Posterior vena cava (tissue), 2 donors: ENCODE results near the gene IRF2BP2. TPM values are rescaled to one million over a fixed set of nuclear protein-coding genes. Genes with fewer than 3 reads are reported as not detected.
"Not testable (repeated sequence)": the region's sequence is repeated elsewhere in the genome, so short reads cannot be mapped to it uniquely, and the experiment has no call there.

Experiments used
- DNase-seq: peaks from one replicate; pipeline ENCODE4 v3.0.0-alpha.2; 2020; ENCODE audit warnings: low spot score
- intact Hi-C, 2 donors: fragments of 100-400 bp; cut with DNase I; formaldehyde crosslinking; loops; one replicate each; pipeline versions ENCODE4 v1.14.1 to v1.14.2; 2022 to 2023
- total RNA-seq, 2 donors: library from RNA; stranded (reverse); fragmentation: NEBNext Ultra II Directional; extraction: Animal tissue kit (Norgen Biotek cat#: 25700); gene quantifications; one replicate each; pipeline ENCODE4 v1.2.1, GENCODE V29; 2021
- donor health status: DM: yes; HTN: yes; CAD: no.
- donor health status: DM: yes; HTN: yes; CAD: no.

IRF2BP2 gene
- total RNA-seq, 2 donors from 2014 or later, result 72.1 to 86.2 TPM

DNA sequence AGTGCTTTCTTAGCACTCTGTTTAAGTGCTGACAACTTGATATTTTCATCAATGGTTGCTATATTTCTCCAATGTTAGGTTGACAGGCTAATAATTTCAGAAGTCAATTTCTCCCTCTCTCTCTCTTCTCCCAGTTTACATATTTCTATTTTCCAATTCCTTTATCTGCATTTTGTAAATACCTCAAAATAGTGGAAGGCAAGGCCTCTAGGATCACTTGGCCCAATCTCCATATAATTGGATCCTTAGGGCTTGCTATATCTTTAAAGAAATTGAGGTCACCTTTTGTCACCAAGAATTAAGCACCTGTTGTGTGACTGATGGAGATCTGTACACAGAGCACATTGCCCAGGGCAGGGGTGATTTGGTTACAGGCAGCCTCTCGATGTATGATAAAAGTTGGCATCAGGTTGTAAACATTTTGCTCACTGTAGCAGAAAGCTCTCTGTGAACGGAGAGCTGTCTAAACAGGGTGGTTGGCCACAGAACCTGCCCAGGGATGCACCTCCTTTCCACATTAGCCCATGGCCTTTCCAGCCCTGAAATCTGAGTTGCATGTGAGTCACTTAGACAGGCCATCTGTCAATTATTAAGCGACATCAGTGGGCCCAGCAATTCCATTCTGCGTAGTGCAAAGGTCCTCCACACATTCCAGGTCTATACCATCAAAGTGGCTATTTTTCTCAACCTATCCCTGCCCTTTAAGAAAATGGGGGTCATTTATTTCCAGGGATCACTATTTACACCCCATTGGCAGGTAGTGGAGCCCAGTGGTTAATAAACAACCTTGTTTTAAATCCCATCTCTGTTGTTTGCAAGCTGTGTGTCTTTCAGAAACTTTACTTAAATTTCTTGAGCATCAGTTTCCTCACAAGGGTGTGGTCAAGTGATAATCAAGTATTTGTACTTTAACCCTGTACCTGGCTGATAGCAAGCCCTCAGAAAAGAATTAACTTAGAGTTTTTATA is 29.1 kb upstream of the IRF2BP2 start:
- no peak for DNase-seq
- intact Hi-C loops, result no loop called here

DNA sequence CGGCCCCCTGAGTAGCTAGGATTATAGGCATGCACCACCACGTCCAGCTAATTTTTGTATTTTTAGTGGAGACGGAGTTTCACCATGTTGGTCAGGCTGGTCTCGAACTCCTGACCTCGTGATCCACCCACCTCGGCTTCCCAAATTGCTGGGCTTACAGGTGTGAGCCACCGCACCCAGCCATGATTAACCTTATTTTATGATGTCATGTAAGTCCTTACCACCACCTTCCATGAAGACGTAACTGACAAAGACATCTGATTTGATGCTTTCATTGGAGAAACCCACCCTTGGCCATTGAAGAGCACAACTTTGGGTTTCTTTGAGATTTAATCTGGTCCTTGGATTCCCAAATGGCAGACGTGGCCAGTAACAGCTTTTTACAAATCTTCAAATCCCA is 24.9 kb upstream of the IRF2BP2 start:
- DNase-seq, intact Hi-C loops: not testable (repeated sequence)

DNA sequence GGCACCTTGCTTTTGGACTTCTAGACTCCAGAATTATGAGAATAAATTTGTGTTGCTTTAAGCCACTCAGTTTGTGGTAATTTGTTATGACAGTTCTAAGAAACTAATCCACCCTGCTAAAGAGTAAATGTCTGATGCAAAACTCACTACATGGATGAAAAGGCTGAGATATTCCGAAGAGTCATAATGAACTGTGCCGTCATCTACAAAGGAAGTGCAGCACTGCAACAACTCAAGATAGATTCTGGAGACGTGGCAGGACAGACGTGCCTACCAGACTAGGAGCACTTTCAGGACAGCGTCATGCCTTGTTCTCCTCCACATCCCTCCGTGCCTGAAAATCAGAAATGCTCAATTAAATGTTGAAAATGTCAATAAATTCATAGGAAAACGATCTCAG is 24.4 kb upstream of the IRF2BP2 start:
- intact Hi-C loops, result no loop called here

DNA sequence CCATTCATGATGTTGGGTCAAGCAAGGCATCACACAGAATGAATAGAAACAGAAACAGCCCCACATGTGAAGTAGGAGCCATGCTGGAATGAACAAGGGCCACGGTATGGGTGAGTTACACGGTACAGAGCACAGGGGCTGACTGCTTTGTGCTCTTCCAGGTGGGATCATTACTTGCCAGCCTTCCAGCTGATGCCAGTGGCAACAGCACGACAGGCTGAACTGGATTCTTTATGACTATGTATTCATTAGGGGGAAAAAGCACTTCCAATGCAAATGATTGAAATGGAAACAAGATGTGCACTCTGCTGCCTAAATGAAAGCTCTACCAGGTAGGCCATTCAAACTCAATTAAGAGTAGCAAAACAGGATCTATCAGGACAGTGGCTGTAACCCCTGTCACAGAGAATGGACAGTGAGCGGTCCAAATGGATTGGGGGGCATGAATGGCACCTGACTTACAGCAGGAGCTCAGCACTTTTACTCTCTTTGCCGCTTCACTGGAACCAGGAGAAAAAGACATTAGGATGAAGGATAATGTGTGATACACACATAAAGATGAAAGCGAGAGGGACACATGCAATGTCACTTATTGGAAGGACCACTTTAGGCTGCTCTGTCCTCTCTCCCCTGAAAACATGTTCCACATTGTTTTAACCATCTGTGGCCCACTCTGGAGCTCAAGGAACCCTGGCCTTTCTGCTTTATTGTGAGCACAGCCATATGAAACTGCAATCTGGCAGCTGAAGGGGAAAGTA is 23.4 kb upstream of the IRF2BP2 start:
- no peak for DNase-seq
- intact Hi-C loops, result no loop called here

More for the DNA sequence above, 24.4 kb upstream of the IRF2BP2 start:
- no peak for DNase-seq

DNA sequence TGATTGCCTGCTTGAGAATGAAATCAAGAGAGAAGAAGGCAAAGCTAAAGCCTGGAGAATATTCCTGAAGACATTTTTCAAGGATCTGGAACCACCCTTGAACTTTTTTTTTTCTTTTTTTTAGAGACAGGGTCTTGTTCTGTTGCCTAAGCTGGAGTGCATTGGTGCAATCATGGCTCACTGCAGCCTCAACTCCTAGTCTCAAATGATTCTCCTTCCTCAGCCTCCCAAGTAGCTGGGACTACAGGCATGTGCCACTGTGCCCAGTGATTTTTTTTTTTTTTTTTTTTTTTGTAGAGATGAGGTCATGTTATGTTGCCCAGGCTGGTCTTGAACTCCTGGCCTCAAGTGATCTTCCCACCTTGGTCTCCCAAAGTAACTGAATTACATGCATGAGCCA is 22.2 kb upstream of the IRF2BP2 start:
- intact Hi-C loops, result no loop called here
- DNase-seq, result no peak

DNA sequence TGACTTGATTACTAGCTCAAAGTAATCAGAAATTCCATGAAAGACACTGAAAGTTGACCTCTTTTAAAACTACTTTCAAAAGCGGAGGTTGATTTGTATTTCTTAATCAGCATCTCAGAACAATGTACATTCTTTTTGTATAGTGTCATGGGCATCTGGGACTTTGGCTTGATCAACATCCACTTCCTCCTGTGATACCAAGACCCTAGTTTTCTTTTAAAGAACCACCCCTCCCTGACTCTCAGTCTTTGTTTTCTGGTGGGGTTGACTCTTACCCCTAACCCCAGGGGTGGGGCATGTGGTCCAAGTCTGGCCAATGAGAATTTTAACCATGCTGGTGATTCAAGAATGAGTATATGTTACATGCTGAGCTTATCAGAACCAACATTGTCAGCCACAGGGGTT is 21.7 kb upstream of the IRF2BP2 start:
- no peak for DNase-seq
- intact Hi-C loops, result no loop called here

DNA sequence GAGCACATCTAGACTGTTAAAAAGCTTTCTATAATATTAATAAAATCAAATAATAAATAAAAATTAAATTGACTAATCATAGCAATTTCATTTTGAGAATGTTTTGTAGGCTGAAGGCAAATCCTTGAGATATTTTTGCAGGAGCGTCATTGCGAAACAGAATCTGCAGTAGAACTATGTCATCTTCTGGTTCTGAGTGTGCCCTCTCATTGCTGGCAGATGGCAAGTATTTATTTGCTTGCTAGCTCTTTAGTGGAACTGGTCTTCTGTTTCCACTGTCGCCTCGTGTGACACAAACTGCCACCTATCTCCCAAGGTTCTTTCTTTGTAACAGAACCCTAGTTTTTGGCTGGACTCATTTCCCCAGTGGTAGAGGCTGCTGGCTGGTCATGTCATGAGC is 19.0 kb upstream of the IRF2BP2 start:
- intact Hi-C loops, result no loop called here

DNA sequence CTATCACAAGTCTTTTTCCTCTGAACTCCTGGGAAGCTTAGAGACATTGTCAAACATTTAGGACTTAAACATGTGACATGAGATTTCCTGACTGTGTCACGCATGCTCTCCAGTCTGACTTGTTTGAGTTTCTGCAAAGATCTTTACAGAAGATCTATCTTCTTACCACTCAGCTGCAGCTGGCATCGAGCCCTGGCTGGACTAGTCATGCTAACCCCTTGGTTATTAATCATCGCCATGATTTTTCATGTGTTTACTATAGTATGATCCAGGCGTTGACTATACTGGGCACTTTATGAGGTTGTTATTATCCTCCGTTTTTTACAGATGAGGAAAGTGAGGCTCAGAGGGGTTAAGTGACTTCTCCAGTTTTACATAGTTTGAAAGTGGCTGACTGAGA is 18.1 kb upstream of the IRF2BP2 start:
- intact Hi-C loops, result no loop called here
- DNase-seq, result no peak

More for the DNA sequence above, 19.0 kb upstream of the IRF2BP2 start:
- no peak for DNase-seq

DNA sequence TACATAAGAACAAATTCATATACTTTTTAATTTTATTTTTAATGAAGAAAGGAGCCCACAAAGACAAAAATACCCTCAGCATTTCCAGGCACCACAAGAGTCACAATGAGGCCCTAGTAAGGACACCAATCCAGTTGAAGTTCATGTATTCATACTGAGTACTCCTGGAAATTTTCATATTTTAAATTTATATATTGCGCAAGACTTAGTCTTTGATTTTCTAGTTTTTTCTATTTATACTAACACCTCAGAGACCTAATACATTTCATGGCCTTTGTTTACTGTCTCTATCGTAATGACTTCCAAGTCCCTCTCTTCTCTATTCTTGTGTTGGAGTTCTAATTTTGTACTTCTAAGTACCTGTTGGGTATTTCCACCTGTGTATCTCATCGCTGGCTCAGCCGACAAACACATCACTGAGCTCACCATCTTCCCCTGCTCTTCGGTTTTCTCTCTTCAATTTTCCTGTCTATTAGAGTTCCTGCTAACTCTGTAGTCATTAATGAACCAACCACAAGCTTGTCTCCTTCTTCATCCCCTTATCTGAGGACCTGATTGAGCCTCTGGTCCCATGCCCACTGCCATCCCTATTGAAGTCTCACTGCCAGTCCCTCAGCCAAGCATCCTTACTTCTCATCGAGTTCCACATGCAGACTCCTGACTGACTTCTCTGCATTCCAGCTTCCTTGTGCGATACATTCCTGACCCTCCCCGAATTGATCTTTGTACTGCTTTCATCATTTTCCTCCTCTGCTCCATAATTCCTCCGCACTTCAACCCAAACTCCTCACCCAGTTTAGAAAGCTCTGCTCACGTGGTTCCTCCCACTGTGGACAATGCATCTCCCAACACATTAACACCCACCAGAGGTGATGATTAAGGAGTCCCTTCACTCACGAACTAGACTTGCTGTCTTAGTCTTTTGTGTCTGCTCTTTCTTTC is 17.3 kb upstream of the IRF2BP2 start:
- no peak for DNase-seq
- intact Hi-C loops, result no loop called here

DNA sequence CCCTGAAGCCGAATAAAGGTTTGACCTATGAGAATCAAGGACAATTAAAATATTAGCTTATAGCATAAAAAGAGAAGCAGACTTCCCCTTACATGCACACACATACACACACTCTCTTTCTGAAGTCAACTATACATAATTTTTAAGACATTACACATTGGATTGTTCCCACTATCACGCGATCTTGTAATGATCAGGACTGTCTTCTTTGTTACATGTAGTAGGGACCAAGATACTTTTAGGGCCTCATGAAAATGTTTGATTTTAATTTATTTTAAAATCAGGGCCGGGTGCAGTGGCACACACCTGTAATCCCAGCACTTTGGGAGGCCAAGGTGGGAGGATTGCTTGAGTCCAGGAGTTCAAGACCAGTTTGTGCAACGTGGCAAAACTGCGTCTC is 16.4 kb upstream of the IRF2BP2 start:
- intact Hi-C loops, result no loop called here
- no peak for DNase-seq

DNA sequence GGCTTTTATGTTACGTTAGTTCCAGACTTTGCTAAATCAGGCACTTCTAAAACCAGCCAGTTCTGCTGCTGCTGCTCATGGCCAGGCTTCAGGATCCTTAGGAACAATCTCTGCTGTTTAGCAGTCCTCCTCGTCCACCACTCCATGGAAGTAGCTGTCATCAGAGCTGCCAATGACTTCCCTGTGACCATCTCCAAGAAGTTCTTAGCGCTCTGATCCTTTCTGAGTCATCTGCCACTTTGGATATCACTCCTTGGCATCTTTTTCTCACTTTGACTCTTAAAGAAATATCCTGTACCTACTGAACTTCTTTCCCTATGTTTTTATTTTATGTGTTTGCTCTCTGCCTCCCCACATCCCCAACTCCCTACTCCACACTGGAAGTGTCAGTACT is 14.7 kb upstream of the IRF2BP2 start:
- no peak for DNase-seq
- intact Hi-C loops, result no loop called here

DNA sequence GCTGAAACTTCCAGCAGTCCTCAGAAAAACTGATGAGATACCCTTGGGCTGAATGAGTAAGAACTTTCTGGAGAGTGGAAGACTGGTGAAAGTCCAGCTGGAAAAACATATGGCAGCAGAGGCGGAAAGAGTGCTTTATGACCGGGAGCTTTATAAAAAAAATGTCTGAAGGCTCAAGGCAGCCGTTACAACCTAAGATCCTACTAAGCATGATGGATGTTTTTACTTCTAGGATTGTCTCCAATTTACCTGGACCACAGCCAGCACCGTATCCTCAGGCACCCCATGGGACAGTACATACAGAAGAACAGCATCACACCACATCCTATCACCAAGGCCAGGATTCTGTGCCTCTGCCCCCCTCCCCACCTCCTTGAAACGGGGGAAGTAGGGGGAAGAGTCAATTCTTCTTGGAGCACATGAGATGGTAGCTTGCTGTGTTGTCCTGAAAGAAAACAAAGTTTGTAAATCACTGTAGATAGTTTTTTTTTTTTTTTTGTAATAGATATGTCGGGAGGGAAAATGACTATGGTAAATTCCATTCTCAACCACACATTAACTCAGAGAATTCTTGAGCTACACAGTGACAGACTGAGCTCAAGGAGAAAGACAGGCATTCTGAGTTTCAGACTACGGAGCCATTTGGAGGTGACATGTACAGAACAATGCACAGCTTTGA is 11.8 kb upstream of the IRF2BP2 start:
- DNase-seq, result no peak
- intact Hi-C loops, result no loop called here

DNA sequence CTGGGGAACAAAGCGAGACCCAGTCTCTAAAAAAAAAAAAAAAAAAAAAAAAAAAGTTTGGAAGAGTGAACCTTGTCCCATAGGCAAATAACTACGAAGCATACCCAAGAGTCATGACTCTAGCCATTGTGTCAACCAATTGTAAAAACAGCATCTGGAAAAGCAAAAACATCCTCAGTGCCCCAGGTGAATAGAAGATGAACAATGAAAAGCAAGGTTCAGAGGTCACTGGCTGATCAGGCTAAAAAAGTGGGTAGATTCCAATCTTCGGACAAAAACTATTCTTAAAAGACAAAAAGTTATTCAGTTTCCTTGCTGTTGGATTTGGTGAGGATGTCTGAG is 11.1 kb upstream of the IRF2BP2 start:
- no peak for DNase-seq
- intact Hi-C loops, result no loop called here

DNA sequence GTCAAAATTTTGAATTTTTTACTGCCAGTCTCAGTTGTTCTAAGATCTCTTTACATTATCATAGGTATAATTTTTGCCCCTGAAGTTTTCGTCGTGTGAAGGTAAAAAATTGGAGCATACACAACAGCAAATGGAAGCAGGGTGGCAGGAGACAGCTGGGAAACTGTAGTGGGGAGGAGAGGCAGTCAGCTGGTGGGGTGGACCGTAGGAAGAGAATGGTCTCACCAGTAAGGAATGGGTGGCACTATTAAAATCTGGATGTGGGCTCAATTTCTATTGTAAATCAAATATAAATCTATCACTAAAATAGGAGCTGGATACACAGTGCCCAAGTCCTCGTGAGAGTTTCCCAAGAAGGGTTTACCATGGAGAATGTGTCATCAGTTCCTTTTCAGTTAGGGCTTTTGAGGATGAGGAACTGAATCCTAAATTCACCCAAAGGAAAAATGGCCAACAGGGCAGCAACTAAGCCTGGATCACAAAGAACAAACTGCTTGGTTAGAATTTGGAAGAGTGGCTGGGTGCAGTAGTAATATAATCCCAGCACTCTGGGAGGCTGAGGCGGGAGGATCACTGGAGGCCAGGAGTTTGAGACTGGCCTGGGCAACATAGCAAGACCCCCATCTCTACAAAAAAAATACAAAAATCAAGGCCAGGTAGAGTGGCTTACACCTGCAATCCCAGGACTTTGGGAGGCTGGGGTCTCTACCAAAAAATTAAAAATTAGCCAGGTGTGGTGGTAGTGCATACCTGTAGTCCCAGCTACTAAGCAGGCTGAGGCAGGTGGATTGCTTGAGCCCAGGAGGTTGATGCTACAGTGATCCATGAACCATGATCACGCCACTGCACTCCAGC is 10.5 kb upstream of the IRF2BP2 start:
- intact Hi-C loops, result no loop called here
- no peak for DNase-seq

DNA sequence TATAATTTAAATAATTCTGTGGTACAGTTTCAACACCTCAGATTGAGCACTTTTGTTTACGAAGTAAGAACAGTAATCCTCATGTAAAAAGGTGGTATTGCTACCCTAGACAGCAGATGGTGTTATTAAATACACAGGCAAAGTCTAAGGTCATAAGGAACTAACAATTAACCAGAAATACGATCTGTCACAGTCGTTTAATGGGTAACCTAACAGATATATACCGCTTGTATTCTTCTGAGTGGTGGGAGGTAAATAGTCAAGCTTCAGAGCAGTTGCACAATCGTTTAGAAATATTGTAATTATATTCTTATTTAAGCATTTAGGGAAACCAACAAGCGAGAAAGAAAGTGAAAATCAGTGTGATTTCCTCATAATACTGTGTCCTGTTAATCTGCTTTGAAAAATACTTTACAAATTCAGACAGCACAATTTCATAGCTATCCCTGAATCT is 9.8 kb upstream of the IRF2BP2 start:
- intact Hi-C loops, result loop anchor here in 1 of 2 donors (10.0 kb wide), 1 partner anchor 365 kb away; no protein-coding TSS in a partner anchor
- no peak for DNase-seq

DNA sequence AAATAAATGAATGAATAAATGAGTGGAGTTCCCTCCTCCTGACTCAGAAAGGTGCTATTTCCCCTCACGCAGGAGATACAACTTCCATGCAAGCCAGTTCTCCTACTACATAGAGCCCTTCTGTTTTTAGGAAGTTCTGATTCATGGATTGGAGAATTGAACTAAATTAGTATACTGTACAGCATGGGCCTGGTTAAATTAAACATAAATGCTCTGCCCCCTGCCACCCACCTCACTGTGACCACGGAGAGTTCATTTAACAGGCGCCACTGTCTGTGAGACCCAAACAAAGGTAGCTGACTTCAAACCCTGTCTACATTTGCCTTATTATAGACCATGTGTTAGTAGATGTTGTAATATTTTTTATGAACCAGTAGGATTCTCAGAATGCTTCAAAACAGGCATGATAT is 9.1 kb upstream of the IRF2BP2 start:
- intact Hi-C loops, result loop anchor here in 1 of 2 donors (10.0 kb wide), 1 partner anchor 366 kb away; no protein-coding TSS in a partner anchor
- no peak for DNase-seq

DNA sequence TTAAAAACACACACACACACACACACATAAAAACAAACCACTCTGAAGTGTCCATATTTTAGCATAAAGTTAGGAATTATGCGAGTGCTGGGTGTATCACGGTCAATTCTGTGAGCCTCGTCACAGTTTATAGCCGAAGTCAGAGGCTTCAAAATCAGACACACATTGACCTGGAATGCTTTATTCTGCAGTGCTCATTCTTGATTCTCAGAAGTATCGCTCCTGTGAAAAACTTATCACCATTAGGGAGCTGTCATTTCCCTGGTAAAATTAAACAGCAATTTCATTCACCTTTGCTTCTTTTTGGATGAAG is 8.7 kb upstream of the IRF2BP2 start:
- no peak for DNase-seq
- intact Hi-C loops, result loop anchor here in 1 of 2 donors (10.0 kb wide), 1 partner anchor 366 kb away; no protein-coding TSS in a partner anchor
